ENCODE results near the gene KIZ.

Gene KIZ

DNA sequence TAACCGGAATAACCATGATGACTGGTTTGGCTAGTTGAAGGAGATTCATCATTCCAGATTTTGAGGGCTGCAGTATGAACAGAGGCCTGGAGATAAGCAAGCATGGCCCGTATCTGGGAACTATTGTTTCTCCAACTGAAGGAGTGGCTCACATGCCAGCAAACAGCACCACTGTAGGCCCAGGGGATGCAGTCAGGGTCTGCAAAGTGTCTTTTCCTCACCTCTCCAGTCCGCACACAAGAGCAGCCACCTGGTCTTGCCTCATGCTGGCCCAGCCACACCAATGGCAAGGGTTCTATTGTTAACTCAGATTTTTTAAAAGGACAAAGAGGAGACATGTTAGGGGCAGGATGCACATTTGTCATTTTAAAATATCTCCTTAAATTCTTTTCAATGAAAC lies 55.1 kb downstream of the KIZ start:
- no peak for DNase-seq

GRCh38 chr20:21182832-21183563 lies 57.1 kb downstream of the KIZ start:
- DNase-seq, result no peak

DNA sequence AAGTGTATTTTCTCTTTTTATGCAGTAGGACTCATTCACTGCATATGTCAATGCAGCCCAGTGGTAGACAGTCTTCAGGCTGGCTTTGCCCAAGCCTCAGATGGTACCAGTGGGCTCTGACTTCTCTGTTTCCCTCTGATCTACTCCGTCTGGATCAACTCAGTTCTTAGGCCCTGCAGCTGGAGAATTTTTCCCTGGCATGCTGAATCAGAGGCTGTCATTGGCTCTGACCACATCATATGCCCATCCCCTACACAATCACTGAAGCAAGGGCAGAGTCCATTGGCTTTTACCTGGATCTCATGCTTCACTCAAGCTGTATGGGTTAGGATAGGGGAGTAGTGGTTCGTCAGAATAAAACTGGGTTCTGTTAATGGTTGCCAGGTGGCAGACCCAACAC lies 57.8 kb downstream of the KIZ start:
- DNase-seq, result no peak

DNA sequence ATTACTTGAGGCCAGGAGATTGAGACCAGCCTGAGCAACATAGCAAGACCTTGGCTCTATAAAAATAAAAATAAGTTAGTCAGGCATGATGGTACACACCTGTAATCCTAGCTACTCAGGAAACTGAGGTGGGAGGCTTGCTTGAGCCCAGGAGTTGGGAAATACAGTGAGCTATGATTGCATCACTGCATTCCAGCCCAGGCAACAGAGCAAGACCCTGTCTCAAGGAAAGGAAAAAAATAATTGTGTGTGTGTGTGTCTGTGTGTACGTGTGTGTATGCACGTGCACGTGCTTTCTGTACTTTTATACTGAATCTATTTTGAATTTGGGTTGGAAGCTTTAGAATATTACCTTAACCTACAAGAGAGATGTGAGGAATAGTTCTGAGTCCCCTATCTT lies 58.9 kb downstream of the KIZ start:
- no peak for DNase-seq

DNA sequence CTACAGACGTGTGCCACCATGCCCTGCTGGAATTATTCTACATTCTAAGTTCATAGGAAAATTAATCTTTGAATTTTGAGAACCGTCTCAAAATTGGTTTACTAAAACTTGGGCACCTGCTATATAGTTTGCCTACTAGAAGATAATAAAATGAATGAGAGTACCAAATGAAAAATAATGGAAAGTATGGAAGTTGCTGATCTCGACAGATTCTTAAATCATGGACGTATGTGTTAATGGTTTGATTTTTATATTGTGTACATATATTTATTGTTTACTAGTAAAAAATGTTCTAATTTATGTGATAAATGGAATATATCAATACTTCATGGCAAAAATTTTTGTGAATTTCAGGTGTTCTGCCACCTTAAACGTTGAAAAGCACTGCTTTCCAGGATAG lies 60.0 kb downstream of the KIZ start:
- DNase-seq, result no peak

GRCh38 chr20:21189761-21190523 lies 64.1 kb downstream of the KIZ start:
- DNase-seq, result no peak

GRCh38 chr20:21190869-21191268 lies 65.0 kb downstream of the KIZ start:
- no peak for DNase-seq

DNA sequence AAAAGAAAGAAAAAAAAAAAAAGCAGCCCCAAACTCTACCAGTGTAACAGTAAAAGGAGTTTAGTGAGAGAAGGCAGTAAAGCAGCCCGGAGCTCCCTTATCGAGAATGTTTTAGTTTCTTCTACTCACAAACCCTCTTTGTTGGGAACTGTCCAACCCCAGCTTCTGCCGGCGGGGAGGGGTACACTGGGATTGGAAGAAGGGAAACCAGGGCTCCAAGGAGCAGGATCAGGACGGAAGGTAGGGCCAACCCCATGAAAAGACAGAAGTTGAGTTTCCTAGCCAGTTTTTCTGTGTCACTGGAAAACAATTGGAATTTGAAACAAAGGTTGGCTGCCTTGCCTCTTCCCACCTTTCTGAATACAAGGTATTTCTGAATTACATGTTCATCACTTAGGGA lies 66.0 kb downstream of the KIZ start:
- no peak for DNase-seq

GRCh38 chr20:21202259-21202658 lies 76.4 kb downstream of the KIZ start:
- no peak for DNase-seq

DNA sequence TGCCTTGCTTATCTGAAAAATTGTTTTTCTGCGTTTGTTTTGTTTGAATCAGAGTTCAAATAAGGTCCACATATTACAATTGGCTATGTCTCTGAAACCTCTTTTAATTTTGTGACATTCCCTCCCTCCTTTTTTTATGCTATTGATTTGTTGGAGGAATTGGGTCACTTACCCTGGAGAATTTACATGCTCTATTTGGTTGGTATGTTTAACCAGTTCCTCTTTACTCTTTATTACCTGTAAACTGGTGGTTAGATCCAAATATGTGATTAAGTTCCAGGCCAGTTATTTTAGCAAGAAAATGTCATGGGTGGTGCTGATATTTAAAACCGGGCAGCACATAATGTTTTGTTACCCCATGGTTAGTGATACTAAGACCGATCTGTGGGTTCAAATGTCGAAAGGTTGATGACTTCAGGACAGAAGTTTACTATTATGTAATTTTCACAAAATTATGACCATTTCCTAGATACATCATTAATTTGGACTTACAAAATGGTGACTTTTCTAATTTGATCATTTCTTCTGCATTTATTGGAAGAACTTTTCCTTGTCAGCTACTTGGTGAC lies 77.3 kb downstream of the KIZ start:
- no peak for DNase-seq

GRCh38 chr20:21206584-21206983 lies 80.7 kb downstream of the KIZ start:
- no peak for DNase-seq

- DNase-seq, result no peak
These were observed 83.1 kb downstream of the KIZ start for GRCh38 chr20:21208999-21209398.

GRCh38 chr20:21209668-21210067 lies 83.8 kb downstream of the KIZ start:
- no peak for DNase-seq

GRCh38 chr20:21213691-21214090 lies 87.8 kb downstream of the KIZ start:
- DNase-seq, result no peak

- DNase-seq, result no peak
These were observed 88.5 kb downstream of the KIZ start for GRCh38 chr20:21214431-21214830.

DNA sequence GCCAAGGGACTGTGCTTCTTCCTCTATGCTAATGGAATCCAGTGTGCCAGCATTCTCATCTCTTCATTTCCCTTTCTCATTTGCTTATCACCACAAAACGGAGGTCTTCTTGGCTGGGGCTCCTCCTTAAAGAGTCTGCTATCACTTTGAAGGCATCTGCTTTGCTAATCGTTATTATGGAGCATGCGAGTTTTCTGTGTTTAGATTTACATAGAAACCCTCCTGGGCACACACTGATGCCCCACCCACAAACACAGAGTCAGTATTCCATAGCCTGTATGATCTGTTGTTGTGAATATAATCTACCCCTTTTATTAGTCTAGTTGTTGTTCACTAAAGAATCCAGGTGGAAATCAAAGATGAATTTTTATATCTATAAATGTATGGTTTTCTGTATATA lies 93.8 kb downstream of the KIZ start:
- DNase-seq, result no peak

DNA sequence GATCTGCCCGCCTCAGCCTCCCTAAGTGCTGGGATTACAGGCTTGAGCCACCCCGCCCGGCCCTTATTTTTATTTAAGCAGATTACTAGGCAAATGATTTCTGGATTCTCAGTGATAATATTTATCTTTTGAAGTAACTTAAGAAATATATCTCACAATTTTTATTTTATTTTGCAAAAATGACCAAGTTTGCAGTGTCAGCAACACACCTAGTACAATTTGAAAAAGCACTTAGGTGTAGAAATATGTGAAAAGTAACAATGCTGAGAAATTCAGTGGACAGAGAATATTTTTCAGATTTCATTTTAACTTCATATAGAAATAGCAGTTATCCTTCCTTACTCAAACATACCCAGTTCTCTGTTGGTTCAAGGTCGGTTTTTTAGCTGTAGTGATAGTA lies 98.3 kb downstream of the KIZ start:
- no peak for DNase-seq

- DNase-seq, result no peak
These were observed 99.5 kb downstream of the KIZ start for GRCh38 chr20:21225215-21225947.

- no peak for DNase-seq
These were observed 102.6 kb downstream of the KIZ start for GRCh38 chr20:21228511-21228910.

- DNase-seq, result no peak
These were observed 103.3 kb downstream of the KIZ start for GRCh38 chr20:21229163-21229562.

DNA sequence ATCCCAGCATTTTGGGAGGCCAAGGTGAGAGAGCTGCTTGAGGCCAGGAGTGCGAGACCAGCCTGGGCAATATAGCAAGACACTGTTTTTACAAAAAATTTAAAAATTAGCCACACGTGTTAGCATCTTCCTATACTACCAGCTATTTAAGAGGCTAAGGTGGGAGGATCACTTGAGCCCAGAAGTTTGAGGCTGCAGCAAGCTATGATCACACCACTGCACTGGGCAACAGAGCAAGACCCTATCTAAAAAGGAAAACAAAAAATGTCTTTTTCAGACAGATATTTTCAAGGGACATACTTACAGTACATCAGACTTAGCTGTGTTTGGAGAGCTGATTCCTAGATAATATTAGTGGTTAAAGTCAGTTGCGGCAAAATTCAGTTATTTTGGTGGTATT lies 104.3 kb downstream of the KIZ start:
- no peak for DNase-seq

DNA sequence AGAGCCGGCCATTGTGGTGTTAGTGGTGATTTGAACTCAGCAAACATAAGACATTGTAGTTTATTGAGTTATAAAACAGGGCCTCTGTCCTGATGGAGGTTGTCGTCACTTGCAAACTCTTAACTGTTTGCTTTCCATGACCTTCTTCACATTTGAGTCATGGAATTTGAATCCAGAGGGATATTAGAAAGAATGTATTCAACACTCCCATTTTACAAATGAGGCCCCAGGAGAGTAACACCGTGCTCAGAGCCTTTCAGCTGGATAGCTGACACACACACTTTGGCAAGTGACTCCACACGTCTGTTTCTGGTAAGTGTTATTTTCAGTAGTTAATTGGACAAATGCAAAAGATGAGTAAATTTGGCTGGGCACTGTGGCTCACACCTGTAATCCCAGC lies 104.8 kb downstream of the KIZ start:
- DNase-seq, result no peak

- DNase-seq, result no peak
These were observed 106.8 kb downstream of the KIZ start for GRCh38 chr20:21232546-21233280.
